Gastroesophageal sphincter (tissue), 3 donors: ENCODE data around the gene PBX3.

Experiments
- CTCF ChIP-seq, 4 experiments: fragments of 200-600 bp in 2 of 4; fragments of 450-650 bp in 2 of 4; sonication (generic) in 1 of 4; IDR thresholded peaks; one replicate each; pipeline ENCODE4 v1.5.1; 2017 to 2019; ENCODE audit warnings: antibody characterized with exemption in 4 of 4, mild to moderate bottlenecking in 2 of 4, moderate library complexity in 2 of 4
- EP300 ChIP-seq: sonication (generic); formaldehyde crosslinking; IDR thresholded peaks from one replicate; pipeline ENCODE4 v1.6.1; 2017; ENCODE audit warnings: antibody characterized with exemption, mild to moderate bottlenecking
- POLR2A ChIP-seq, 2 donors: fragments of 450-650 bp; IDR thresholded peaks; one replicate each; pipeline ENCODE4 v1.6.1; 2017; ENCODE audit warnings: antibody characterized with exemption in 2 of 2, mild to moderate bottlenecking in 2 of 2, moderate library complexity in 1 of 2

GRCh38 chr9:125984461-125984860 lies 237.3 kb downstream of the PBX3 start:
- TF ChIP-seq EP300: no peak
- no peak for TF ChIP-seq CTCF (IDR thresholded peaks at IDR 0.05)
- no peak for TF ChIP-seq POLR2A (IDR thresholded peaks at IDR 0.05)
